Neural cell (in vitro differentiated cells): ENCODE data around the gene RTF1. TPM values are rescaled to one million over a fixed set of nuclear protein-coding genes. Genes with fewer than 3 reads are reported as not detected.

Experiments
- H2AFZ ChIP-seq: fragments of 200-600, 300-800 bp; sonication (generic), shearing (Covaris generic); 2 replicates; pipeline ENCODE4 v1.6.0; 2014; ENCODE audit warnings: low read depth, mild to moderate bottlenecking, antibody characterized with exemption, low read length, moderate library complexity
- H3F3A ChIP-seq: fragments of 200-600 bp; shearing (Covaris generic); 2 replicates; pipeline ENCODE4 v1.6.1; 2016; ENCODE audit warnings: mild to moderate bottlenecking, moderate library complexity, mixed read lengths, antibody characterized with exemption, low read length; ENCODE audit not compliant: insufficient read depth, poor library complexity, severe bottlenecking
- H3K27ac ChIP-seq: fragments of 200-600, 300-800 bp; sonication (generic), shearing (Covaris generic); 2 replicates; pipeline ENCODE4 v1.5.1; 2014; ENCODE audit warnings: mild to moderate bottlenecking, low read length, moderate library complexity
- H3K27me3 ChIP-seq: fragments of 300-800, 200-600 bp; sonication (generic), shearing (Covaris generic); 2 replicates; pipeline ENCODE4 v1.6.0; 2014; ENCODE audit warnings: mild to moderate bottlenecking, low read depth, low read length, moderate library complexity; ENCODE audit not compliant: insufficient read depth
- H3K36me3 ChIP-seq: fragments of 300-800, 200-600 bp; sonication (generic), shearing (Covaris generic); 2 replicates; pipeline ENCODE4 v1.5.1; 2014; ENCODE audit warnings: mild to moderate bottlenecking, antibody characterized with exemption, low read length, moderate library complexity; ENCODE audit not compliant: insufficient read depth
- H3K4me2 ChIP-seq: fragments of 300-800, 200-600 bp; sonication (generic), shearing (Covaris generic); 2 replicates; pipeline ENCODE4 v1.6.0; 2014; ENCODE audit warnings: mild to moderate bottlenecking, low read length
- H3K4me3 ChIP-seq: fragments of 300-800, 200-600 bp; sonication (generic), shearing (Covaris generic); 2 replicates; pipeline ENCODE4 v1.5.1; 2014; ENCODE audit warnings: mild to moderate bottlenecking, low read length, moderate library complexity
- H3K79me2 ChIP-seq: fragments of 200-600 bp; shearing (Covaris generic); replicated peaks from 2 replicates; pipeline ENCODE4 v1.6.0; 2014; ENCODE audit warnings: mild to moderate bottlenecking, low read length, moderate library complexity; ENCODE audit not compliant: insufficient read depth
- H3K9ac ChIP-seq: fragments of 300-800, 200-600 bp; sonication (generic), shearing (Covaris generic); 2 replicates; pipeline ENCODE4 v1.6.1; 2016; ENCODE audit warnings: mild to moderate bottlenecking, low read length, mixed read lengths
- H3K9me2 ChIP-seq: fragments of 200-600 bp; shearing (Covaris generic); 2 replicates; pipeline ENCODE4 v1.6.1; 2016; ENCODE audit warnings: mild to moderate bottlenecking, low read length, mixed read lengths; ENCODE audit not compliant: insufficient read depth
- H3K9me3 ChIP-seq: fragments of 200-600, 300-800 bp; sonication (generic), shearing (Covaris generic); 2 replicates; pipeline ENCODE4 v1.6.1; 2016; ENCODE audit warnings: mild to moderate bottlenecking, mixed run types, low read length, moderate library complexity, mixed read lengths
- H4K20me1 ChIP-seq: fragments of 200-600 bp; shearing (Covaris generic); 2 replicates; pipeline ENCODE4 v1.6.1; 2016; ENCODE audit warnings: mild to moderate bottlenecking, mixed run types; ENCODE audit not compliant: insufficient read depth
- EP300 ChIP-seq: fragments of 450-650 bp; conservative IDR thresholded peaks from 2 replicates; pipeline ENCODE4 v1.6.1; 2014; ENCODE audit warnings: antibody characterized with exemption, mild to moderate bottlenecking, moderate library complexity; ENCODE audit not compliant: poor library complexity, severe bottlenecking
- EZH2 ChIP-seq: fragments of 200-600, 300-800 bp; shearing (Covaris generic), sonication (generic); IDR thresholded peaks from 2 replicates; pipeline ENCODE4 v1.6.1; 2014; ENCODE audit warnings: antibody characterized with exemption, low read length, borderline replicate concordance, mild to moderate bottlenecking; ENCODE audit not compliant: insufficient read depth, poor library complexity, severe bottlenecking
- MXI1 ChIP-seq: fragments of 450-650 bp; conservative IDR thresholded peaks from 2 replicates; pipeline ENCODE4 v1.6.1; 2014; ENCODE audit warnings: antibody characterized with exemption, mild to moderate bottlenecking; ENCODE audit not compliant: poor library complexity, severe bottlenecking
- POLR2AphosphoS5 ChIP-seq: IDR thresholded peaks from 2 replicates; pipeline ENCODE4 v1.6.1; 2012
- RAD21 ChIP-seq: fragments of 450-650 bp; conservative IDR thresholded peaks from 2 replicates; pipeline ENCODE4 v1.6.1; 2014; ENCODE audit warnings: antibody characterized with exemption, mild to moderate bottlenecking, moderate library complexity
- REST ChIP-seq: IDR thresholded peaks from 2 replicates; pipeline ENCODE4 v1.6.1; 2012; ENCODE audit warnings: borderline replicate concordance
- SMC3 ChIP-seq: fragments of 450-650 bp; conservative IDR thresholded peaks from 2 replicates; pipeline ENCODE4 v1.6.1; 2014; ENCODE audit warnings: antibody characterized with exemption, mild to moderate bottlenecking, moderate library complexity; ENCODE audit not compliant: poor library complexity
- TAF1 ChIP-seq: IDR thresholded peaks from 2 replicates; pipeline ENCODE4 v1.6.1; 2012; ENCODE audit warnings: low read depth
- polyA plus RNA-seq: library from polyadenylated mRNA; depleted of rRNA; stranded (reverse); fragments of >200 nt; gene quantifications from 2 replicates; pipeline ENCODE4 v1.2.3, GENCODE V29; 2014
- TF ChIP-seq, protein P1 (sequence below): fragments of 450-650 bp; IDR thresholded peaks from 2 replicates; pipeline ENCODE4 v1.5.1; 2014; ENCODE audit warnings: antibody characterized with exemption, mild to moderate bottlenecking, moderate library complexity; ENCODE audit not compliant: poor library complexity, severe bottlenecking

Gene RTF1
- polyA plus RNA-seq, 1 donor from 2014 or later = 84.1 TPM

GRCh38 chr15:41443275-41443674 is 26.4 kb downstream of the RTF1 start:
- TF ChIP-seq REST (no peak), EZH2 (no peak), MXI1 (no peak), TAF1 (no peak), POLR2AphosphoS5 (no peak), EP300 (no peak), RAD21 (no peak), SMC3 (no peak)
- TF ChIP-seq, protein P1, sequence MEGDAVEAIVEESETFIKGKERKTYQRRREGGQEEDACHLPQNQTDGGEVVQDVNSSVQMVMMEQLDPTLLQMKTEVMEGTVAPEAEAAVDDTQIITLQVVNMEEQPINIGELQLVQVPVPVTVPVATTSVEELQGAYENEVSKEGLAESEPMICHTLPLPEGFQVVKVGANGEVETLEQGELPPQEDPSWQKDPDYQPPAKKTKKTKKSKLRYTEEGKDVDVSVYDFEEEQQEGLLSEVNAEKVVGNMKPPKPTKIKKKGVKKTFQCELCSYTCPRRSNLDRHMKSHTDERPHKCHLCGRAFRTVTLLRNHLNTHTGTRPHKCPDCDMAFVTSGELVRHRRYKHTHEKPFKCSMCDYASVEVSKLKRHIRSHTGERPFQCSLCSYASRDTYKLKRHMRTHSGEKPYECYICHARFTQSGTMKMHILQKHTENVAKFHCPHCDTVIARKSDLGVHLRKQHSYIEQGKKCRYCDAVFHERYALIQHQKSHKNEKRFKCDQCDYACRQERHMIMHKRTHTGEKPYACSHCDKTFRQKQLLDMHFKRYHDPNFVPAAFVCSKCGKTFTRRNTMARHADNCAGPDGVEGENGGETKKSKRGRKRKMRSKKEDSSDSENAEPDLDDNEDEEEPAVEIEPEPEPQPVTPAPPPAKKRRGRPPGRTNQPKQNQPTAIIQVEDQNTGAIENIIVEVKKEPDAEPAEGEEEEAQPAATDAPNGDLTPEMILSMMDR = no peak

GRCh38 chr15:41445399-41445798 is 28.5 kb downstream of the RTF1 start:
- no peaks in the 10 kb centered on the region for H3K9me3 ChIP-seq
- H3K36me3 ChIP-seq = no peaks in the 10 kb centered on the region
- H3K79me2 ChIP-seq = no peaks in the 10 kb centered on the region
- no peaks in the 10 kb centered on the region for H3F3A ChIP-seq
- no peak overlapping the region for H3K4me3 ChIP-seq
- no peaks in the 10 kb centered on the region for H3K27me3 ChIP-seq
- H4K20me1 ChIP-seq = no peaks in the 10 kb centered on the region
- no peaks in the 10 kb centered on the region for H3K9me2 ChIP-seq
- TF ChIP-seq MXI1 (no peak), REST (no peak), EP300 (no peak), POLR2AphosphoS5 (no peak), EZH2 (no peak), RAD21 (no peak), TAF1 (no peak), SMC3 (no peak)
- TF ChIP-seq, protein P1 = no peak
- no peak overlapping the region for H3K27ac ChIP-seq
- H3K9ac ChIP-seq = no peak overlapping the region
- no peak overlapping the region for H2AFZ ChIP-seq
- no peak overlapping the region for H3K4me2 ChIP-seq

More at GRCh38 chr15:41443275-41443674, 26.4 kb downstream of the RTF1 start:
- Histone ChIP-seq H4K20me1 (no peaks in the 10 kb centered on the region), H3K27me3 (no peaks in the 10 kb centered on the region), H3K79me2 (no peaks in the 10 kb centered on the region), H3K4me2 (no peak overlapping the region), H3K9me3 (no peaks in the 10 kb centered on the region), H3K4me3 (no peak overlapping the region), H2AFZ (no peak overlapping the region), H3F3A (no peaks in the 10 kb centered on the region), H3K27ac (no peak overlapping the region), H3K36me3 (no peaks in the 10 kb centered on the region), H3K9ac (no peak overlapping the region), H3K9me2 (no peaks in the 10 kb centered on the region)
